ENCODE data around the gene CMSS1.

The CMSS1 gene

DNA sequence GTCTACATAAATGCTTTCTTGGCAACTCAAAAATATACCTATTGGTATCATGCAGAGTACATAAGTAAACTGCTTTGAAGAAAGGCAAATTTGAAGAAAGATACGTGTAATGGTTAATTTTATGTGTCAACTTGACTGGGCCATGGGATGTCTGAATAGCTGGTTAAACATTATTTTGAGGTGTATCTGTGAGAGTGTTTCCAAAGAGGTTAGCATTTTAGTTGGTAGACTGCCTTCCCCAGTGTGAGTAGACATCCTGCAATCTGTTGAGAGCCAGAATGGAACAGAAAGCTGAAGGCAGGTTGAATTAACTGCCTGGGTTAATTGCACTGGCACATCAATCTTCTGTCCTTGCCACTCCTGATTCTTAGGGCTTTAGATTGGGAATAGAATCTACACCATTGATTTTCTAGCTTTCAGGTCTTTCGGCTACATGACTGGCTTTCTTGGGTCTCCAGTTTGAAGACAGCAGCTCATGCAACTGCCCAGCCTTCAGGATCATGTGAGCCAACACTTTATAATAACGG is 98.3 kb downstream of the CMSS1 start:
- ChIA-PET CTCF (interaction anchor here (1.3 kb wide), 1 partner anchor 21 kb away, joined by 3 read pairs; no protein-coding TSS in a partner anchor), POLR2A (no interaction called here)
- TF ChIP-seq, protein P1, sequence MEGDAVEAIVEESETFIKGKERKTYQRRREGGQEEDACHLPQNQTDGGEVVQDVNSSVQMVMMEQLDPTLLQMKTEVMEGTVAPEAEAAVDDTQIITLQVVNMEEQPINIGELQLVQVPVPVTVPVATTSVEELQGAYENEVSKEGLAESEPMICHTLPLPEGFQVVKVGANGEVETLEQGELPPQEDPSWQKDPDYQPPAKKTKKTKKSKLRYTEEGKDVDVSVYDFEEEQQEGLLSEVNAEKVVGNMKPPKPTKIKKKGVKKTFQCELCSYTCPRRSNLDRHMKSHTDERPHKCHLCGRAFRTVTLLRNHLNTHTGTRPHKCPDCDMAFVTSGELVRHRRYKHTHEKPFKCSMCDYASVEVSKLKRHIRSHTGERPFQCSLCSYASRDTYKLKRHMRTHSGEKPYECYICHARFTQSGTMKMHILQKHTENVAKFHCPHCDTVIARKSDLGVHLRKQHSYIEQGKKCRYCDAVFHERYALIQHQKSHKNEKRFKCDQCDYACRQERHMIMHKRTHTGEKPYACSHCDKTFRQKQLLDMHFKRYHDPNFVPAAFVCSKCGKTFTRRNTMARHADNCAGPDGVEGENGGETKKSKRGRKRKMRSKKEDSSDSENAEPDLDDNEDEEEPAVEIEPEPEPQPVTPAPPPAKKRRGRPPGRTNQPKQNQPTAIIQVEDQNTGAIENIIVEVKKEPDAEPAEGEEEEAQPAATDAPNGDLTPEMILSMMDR (IDR thresholded peaks at IDR 0.05; ENCODE audit: control extremely low read depth, extremely low read depth, low read depth, missing control alignments), result no peak
- DNase-seq (ENCODE audit: extremely low spot score), result no peak

DNA sequence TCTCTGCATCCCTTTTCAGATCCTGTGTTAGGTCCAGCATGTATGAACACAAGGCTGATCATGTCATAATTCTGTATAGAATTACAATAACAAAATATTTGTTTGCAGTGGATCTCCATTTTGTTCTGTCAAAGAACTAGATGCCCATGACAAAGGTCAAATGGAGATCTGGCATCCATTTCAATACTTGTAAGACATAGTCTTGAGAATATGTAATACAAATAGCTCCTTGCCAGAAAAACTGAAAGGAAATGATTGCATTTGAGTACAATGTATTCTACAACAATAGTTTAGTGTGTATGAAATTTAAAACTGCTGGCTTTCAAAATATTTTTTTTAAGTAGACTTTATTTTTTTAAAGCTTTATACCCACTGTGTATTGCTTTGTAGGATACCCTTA is 101.1 kb downstream of the CMSS1 start:
- CTCF ChIA-PET, result interaction anchor here (1.0 to 1.7 kb wide), 3 partner anchors 29 to 131 kb away, joined by 3 read pairs; no protein-coding TSS in a partner anchor
- DNase-seq (ENCODE audit: extremely low spot score), result no peak
- TF ChIP-seq, protein P1 (IDR thresholded peaks at IDR 0.05; ENCODE audit: control extremely low read depth, extremely low read depth, low read depth, missing control alignments), result no peak
- POLR2A ChIA-PET, result no interaction called here

DNA sequence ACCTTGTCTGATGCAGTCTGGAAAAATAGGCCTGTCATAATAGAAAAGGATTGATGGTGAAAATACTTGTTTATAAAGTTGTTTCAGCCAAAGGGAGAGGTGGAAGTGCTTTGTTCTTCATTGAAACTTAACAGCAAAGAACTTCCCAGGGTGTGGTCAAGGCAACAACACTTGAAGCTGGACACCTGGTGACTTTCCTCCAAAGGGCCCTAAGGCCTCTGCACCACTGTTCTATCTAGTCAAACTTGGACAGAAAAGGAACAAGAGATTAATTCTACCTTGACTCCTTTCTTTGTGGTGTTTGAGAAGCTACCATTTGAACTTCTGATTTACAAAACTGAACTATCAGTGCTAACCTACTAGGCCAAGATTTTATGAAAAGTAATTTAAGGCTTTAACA is 102.0 kb downstream of the CMSS1 start:
- TF ChIP-seq, protein P1 (IDR thresholded peaks at IDR 0.05; ENCODE audit: control extremely low read depth, extremely low read depth, low read depth, missing control alignments), result no peak
- no peak for DNase-seq (ENCODE audit: extremely low spot score)
- ChIA-PET CTCF (interaction anchor here (1.0 to 1.6 kb wide), 4 partner anchors 19 to 76 kb away, joined by 3 to 4 read pairs (median 3); no protein-coding TSS in a partner anchor), POLR2A (no interaction called here)

DNA sequence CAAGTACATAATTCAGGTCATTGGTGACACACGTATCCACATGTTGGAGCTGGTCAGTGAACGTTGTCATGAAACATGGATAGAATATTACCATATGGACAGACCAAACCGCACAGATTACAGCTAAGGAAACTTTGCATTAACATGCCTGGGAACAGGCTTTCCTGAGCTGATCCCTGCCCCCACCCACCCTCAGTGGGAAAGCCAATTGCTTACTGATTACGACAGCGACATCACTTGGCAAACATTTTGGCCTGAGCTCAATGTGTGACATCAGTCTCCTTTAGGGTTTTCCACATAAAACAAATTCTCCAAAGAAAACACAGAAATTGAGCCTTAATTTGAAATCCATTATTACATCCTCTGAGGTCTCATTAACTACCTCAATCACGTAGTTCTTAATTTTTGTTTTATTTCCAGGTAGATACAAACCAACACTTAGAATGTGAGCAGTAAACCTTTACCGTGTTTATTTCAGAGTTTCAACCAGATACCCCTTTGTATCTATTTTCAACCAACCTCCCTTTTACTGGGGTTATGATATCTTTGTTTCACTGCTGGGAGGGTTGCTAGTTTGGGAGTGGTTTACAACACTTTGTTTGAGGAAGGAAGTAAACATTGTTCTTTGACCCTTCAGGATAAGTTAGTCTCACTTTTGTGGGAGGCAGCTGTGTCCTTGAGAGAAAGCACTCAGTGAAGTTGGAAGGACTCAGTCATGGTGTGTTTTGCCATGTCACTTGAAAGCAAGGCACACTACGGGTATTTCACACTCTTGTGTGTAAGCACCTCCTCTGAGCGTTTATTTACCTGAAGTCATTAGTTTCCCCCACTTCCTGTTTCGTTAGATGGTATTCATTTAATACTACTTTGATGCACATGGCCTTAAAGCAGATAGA is 103.1 kb downstream of the CMSS1 start:
- ChIA-PET POLR2A (no interaction called here), CTCF (interaction anchor here (1.1 to 1.6 kb wide), 3 partner anchors 18 to 77 kb away, joined by 3 to 4 read pairs (median 3); no protein-coding TSS in a partner anchor)

DNA sequence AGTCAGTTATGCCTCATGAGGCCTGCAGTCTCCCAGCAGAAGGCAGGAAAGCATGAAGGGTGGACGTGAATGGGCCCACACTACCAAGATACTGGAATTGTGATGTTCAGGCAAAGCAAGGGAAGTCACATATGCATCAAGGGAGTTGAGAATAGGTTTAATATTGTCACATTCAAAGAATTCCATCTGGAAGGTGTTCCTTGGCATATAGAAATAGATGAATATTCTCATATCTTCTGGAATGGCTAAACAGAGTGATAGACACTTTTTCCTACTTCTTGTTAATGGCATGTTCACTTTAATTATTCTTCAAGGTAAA is 103.7 kb downstream of the CMSS1 start:
- no peak for DNase-seq (ENCODE audit: extremely low spot score)
- ChIA-PET CTCF (interaction anchor here (1.6 kb wide), 2 partner anchors 27 to 78 kb away, joined by 3 to 4 read pairs; no protein-coding TSS in a partner anchor), POLR2A (no interaction called here)
- TF ChIP-seq, protein P1 (IDR thresholded peaks at IDR 0.05; ENCODE audit: control extremely low read depth, extremely low read depth, low read depth, missing control alignments), result no peak

More for the DNA sequence above, 103.1 kb downstream of the CMSS1 start:
- no peak for DNase-seq (ENCODE audit: extremely low spot score)
- TF ChIP-seq, protein P1 (IDR thresholded peaks at IDR 0.05; ENCODE audit: control extremely low read depth, extremely low read depth, low read depth, missing control alignments), result no peak

DNA sequence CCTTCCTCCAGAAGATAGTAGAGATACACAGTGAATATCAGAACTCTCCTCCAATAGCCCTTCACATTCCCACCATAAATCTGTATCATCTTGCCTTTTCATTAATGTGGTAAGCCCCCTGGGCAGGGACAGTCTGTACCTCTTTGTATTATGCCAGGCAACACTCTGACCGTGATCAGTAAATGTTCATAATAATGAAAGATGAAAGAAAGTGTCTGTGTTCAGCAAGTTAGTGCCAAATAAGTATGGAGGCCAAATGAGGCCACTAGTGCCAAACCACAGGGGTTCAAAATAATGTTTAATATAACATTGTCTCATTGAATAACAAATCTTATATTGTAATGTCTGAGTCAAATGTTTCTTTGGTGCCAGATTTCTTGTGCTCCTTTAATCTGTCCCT is 104.3 kb downstream of the CMSS1 start:
- ChIA-PET POLR2A (no interaction called here), CTCF (no interaction called here)
- TF ChIP-seq, protein P1 (IDR thresholded peaks at IDR 0.05; ENCODE audit: control extremely low read depth, extremely low read depth, low read depth, missing control alignments), result no peak
- no peak for DNase-seq (ENCODE audit: extremely low spot score)
